HG03066 (cell line): ENCODE results near the gene RBKS.

Source experiments
- ATAC-seq: cut with Tn5 transposase; IDR thresholded peaks from one replicate; pipeline ENCODE4 v1.9.1; 2021; ENCODE audit warnings: low read depth; ENCODE audit not compliant: unreplicated experiment

RBKS gene

GRCh38 chr2:27738349-27739057 is 151.7 kb downstream of the RBKS start:
- no peak for ATAC-seq

- no peak for ATAC-seq
Observed at GRCh38 chr2:27737676-27738348, 152.4 kb downstream of the RBKS start.

- ATAC-seq = no peak
Observed at GRCh38 chr2:27736890-27737204, 153.3 kb downstream of the RBKS start.

GRCh38 chr2:27736031-27736889 is 153.9 kb downstream of the RBKS start:
- no peak for ATAC-seq

GRCh38 chr2:27735263-27735904 is 154.8 kb downstream of the RBKS start:
- no peak for ATAC-seq

GRCh38 chr2:27734305-27734704 is 155.9 kb downstream of the RBKS start:
- no peak for ATAC-seq
